Endometrial microvascular endothelial cells (primary cell): ENCODE measurements around the gene NDUFA6. TPM values are rescaled to one million over a fixed set of nuclear protein-coding genes. Genes with fewer than 3 reads are reported as not detected.
"Not testable (repeated sequence)": the region's sequence is repeated elsewhere in the genome, so short reads cannot be mapped to it uniquely, and the experiment has no call there.

Source experiments
- in situ Hi-C: cut with HindIII; loops from 2 replicates; pipeline ENCODE4 v1.10.0; 2017; ENCODE audit warnings: low sequenced_read_pairs, low pct_unique_long_range_greater_than_20kb; ENCODE audit errors: inconsistent ontology term
- total RNA-seq: library from RNA; depleted of rRNA; stranded (reverse); fragments of >200 nt; gene quantifications from one replicate; pipeline ENCODE4 v1.2.3, GENCODE V29; 2015; ENCODE audit errors: inconsistent ontology term

Gene NDUFA6
- 102 TPM for total RNA-seq

DNA sequence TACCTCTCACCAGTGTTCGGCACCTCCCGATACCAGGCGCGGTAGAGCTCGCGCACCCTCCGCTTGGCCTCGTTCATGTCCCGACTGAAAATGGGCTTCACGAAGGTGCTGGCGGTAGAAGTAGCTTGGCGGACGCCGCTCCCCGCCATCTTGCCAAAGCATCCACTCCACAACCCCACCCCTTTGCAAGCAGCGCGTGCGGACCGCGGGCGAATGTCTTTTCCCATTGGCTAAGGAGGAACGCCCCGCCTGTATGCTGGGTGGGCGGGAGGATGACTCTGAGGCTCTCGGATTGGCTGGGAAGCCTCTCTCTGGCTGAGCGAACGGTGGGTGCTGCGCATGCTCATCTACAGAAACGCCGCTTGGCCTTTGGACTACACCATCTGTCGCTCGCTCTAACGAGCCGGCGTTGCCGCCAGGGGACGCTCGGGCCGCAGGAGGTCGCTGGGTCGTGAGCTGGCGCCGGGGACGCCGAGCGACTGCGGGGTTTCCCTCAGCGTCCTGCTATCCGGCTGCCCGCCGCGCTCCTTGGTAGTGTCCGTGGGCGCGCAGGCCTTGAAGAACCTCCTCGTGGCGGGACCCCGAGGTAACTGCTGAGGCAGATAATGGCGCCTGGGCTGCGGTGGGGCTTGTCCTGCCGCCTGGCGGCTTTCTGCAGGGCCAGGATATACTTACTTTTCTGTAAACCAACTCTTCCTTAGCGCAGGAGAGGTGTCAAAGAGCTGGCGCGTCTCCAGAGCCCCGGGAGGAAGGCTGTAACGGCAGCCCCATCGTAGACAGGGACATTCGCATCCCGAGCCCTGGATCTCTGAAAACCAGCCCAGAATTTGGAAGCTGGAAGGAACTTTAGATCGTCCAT is at the start of gene NDUFA6:
Gene NDUFA6 (minus strand): TSS at position 177 of the 859 bp plus-strand sequence. CDS start 28 bp downstream, at position 149.
- in situ Hi-C loops: no loop called here

- in situ Hi-C loops: not testable (repeated sequence)
These were observed 49.6 kb upstream of the NDUFA6 start for GRCh38 chr22:42140153-42140552.

DNA sequence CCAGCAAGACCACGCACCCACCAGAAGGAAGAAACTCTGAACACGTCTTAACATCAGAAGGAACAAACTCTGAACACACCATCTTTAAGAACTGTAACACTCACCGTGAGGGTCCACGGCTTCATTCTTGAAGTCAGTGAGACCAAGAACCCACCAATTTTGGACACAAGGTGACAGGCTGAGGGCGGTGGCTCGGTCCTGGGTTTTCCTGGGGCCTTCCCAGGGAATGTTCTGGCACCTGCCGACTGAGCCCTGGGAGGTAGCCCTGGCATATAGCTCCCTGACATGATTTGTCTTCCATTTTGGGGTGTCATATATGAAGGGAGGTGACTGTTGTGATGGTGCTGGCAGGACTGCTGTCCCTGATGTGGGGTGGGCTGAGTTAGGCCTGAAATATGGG is 48.9 kb upstream of the NDUFA6 start:
- in situ Hi-C loops: not testable (repeated sequence)

DNA sequence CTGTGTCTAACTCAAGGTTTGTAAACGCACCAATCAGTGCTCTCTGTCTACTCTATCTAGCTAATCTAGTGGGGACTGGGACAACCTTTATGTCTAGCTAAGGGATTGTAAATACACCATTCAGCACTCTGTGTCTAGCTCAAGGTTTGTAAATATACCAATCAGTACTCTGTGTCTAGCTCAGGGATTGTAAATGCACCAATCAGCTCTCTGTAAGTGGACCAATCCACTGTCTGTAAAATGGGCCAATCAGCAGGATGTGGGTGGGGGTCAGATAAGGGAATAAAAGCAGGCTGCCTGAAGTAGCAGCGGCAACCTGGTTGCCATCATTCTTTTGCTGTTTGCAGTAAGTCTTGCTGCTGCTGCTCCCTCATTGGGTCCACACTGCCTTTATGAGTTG is 48.4 kb upstream of the NDUFA6 start:
- in situ Hi-C loops: no loop called here

DNA sequence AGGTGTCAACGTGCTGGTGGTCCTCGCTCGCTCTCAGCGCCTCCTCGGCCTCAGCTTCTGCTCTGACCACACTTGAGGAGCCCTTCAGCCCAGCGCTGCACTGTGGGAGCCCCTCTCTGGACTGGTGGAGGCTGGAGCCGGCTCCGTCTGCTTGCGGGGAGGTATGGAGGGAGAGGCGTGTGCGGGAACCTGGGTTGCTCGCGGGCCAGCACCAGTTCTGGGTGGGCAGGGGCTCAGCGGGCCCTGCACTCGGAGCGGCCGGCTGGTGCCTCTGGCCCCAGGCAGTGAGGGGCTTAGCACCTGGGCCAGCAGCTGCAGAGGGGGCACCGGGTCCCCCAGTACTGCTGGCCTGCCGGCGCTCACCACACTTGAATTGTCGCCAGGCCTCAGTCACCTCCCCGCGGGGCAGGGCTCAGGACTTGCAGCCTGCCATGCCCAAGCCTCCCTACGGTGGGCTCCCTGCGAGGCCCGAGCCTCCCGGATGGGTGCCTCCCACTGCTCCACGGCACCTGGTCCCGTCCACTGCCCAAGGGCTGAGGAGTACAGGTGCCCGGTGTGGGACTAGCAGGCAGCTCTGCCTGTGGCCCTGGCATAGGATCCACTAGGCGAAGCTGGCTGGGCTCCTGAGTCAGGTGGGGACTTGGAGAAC is 47.7 kb upstream of the NDUFA6 start:
- in situ Hi-C loops: no loop called here

DNA sequence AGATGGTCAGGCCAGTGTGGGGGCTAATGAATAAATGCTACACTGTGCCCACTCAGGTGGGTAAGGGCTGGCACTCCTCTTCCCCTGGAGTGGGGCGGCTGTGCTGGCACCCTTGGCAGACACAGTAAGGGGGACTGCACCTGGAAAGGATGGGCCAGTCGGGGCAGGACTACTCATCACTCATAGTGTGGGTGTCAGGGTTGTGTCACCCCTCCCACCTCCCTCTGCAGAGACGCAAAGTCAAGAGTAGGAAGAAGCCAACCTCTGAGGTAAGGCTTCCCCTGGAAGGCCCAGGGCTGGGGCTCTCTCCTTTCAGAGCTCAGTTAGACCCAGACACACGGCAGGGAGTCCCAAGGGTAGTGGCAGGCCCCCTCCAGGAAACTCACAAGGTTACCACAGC is 45.1 kb upstream of the NDUFA6 start:
- in situ Hi-C loops: not testable (repeated sequence)

- in situ Hi-C loops: no loop called here
These were observed 43.8 kb upstream of the NDUFA6 start for GRCh38 chr22:42134100-42135020.

- in situ Hi-C loops: no loop called here
These were observed 41.9 kb upstream of the NDUFA6 start for GRCh38 chr22:42132457-42132856.

DNA sequence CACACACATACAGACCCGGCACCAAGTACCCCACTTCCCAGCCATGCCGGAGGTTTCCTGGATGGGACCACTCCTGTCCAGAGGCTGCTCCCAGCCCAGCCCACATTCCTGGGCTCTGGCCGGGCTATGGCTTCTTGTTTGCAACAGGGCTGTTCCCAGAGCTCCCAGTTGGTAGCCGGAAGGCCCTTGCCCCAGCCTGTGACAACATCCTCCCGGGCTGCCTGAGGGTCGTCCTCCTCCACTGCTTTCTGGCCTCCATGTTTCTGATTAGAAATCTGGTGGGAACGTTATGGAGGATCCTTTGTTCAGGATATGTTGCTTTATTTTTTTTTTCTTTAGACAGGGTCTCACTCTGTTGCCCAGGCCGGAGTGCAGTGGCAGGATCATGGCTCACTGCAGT is 41.0 kb upstream of the NDUFA6 start:
- in situ Hi-C loops: no loop called here

GRCh38 chr22:42130639-42131431 is 40.3 kb upstream of the NDUFA6 start, which contains the start of gene CYP2D6:
Gene CYP2D6 (minus strand): TSS chr22:42130810. CDS start chr22:42130791, 19 bp downstream.
- in situ Hi-C loops: not testable (repeated sequence)

DNA sequence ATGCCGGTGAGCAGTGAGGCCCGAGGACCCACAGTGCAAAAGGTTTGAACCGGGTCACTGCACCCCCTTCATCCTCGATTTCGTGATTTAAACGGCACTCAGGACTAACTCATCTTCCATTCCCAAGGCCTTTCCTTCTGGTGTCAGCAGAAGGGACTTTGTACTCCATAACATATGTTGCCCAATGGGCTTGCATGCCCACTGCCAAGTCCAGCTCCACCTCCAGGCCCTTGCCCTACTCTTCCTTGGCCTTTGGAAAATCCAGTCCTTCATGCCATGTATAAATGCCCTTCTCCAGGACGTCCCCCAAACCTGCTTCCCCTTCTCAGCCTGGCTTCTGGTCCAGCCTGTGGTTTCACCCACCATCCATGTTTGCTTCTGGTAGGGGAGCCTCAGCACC is 39.6 kb upstream of the NDUFA6 start:
- in situ Hi-C loops: not testable (repeated sequence)

DNA sequence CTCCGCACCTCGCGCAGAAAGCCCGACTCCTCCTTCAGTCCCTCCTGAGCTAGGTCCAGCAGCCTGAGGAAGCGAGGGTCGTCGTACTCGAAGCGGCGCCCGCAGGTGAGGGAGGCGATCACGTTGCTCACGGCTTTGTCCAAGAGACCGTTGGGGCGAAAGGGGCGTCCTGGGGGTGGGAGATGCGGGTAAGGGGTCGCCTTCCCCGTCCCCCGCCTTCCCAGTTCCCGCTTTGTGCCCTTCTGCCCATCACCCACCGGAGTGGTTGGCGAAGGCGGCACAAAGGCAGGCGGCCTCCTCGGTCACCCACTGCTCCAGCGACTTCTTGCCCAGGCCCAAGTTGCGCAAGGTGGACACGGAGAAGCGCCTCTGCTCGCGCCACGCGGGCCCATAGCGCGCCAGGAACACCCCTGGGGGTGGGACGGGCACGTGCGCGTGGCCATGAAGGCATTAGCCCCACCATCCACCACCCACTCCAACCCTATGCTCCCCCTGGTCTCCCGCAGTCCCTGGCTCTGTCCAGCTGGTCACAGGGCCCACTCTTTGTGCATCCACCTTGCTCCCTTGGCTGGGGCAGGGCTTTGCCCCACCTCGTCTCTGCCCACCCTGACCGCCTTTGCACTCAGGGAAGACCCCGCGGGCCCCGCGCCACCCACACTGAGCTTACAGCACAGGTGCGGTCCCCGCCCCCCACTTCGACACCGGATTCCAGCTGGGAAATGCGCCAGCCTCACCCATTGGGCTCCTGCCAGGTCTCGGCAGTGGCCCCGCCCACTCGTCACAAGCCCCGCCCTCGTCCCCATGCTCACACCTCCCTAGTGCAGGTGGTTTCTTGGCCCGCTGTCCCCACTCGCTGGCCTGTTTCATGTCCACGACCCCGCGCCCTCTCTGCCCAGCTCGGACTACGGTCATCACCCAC is 38.5 kb upstream of the NDUFA6 start:
- in situ Hi-C loops: not testable (repeated sequence)

DNA sequence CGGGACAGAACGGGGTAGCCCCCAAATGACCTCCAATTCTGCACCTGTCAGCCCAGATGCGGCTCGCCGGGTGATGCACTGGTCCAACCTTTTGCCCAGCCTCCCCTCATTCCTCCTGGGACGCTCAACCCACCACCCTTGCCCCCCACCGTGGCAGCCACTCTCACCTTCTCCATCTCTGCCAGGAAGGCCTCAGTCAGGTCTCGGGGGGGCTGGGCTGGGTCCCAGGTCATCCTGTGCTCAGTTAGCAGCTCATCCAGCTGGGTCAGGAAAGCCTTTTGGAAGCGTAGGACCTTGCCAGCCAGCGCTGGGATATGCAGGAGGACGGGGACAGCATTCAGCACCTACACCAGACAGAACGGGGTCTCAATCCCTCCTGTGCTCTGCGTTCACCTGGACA is 37.4 kb upstream of the NDUFA6 start:
- in situ Hi-C loops: not testable (repeated sequence)

DNA sequence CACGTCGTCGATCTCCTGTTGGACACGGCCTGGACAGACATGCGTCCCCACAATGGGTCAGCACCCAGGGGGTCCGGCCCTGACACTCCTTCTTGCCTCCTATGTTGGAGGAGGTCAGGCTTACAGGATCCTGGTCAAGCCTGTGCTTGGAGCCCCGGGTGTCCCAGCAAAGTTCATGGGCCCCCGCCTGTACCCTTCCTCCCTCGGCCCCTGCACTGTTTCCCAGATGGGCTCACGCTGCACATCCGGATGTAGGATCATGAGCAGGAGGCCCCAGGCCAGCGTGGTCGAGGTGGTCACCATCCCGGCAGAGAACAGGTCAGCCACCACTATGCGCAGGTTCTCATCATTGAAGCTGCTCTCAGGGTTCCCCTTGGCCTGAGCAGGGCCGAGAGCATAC is 37.0 kb upstream of the NDUFA6 start:
- in situ Hi-C loops: no loop called here

DNA sequence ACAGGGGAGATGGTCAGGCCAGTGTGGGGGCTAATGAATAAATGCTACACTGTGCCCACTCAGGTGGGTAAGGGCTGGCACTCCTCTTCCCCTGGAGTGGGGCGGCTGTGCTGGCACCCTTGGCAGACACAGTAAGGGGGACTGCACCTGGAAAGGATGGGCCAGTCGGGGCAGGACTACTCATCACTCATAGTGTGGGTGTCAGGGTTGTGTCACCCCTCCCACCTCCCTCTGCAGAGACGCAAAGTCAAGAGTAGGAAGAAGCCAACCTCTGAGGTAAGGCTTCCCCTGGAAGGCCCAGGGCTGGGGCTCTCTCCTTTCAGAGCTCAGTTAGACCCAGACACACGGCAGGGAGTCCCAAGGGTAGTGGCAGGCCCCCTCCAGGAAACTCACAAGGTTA is 33.0 kb upstream of the NDUFA6 start:
- in situ Hi-C loops: not testable (repeated sequence)

GRCh38 chr22:42120231-42121021 is 29.9 kb upstream of the NDUFA6 start:
- in situ Hi-C loops: not testable (repeated sequence)
